MM.1S (cell line): Measurements from ENCODE around the gene ELF2.

Source experiments
- DNase-seq: peaks from one replicate; pipeline ENCODE4 v3.0.0-alpha.2; 2015
- H2AFZ ChIP-seq: fragments of 300-600 bp; sonication (generic); 2 replicates; pipeline ENCODE4 v1.6.0; 2016; ENCODE audit warnings: antibody characterized with exemption, low read length
- H3F3A ChIP-seq: fragments of 300-600 bp; sonication (generic); 2 replicates; pipeline ENCODE4 v1.6.1; 2016; ENCODE audit warnings: mild to moderate bottlenecking, antibody characterized with exemption, low read length, moderate library complexity, mixed read lengths; ENCODE audit not compliant: insufficient read depth
- H3K27ac ChIP-seq: fragments of 300-600 bp; sonication (generic); 2 replicates; pipeline ENCODE4 v1.5.1; 2016; ENCODE audit warnings: mild to moderate bottlenecking, low read length
- H3K27me3 ChIP-seq: fragments of 300-600 bp; sonication (generic); replicated peaks from 2 replicates; pipeline ENCODE4 v1.6.0; 2016; ENCODE audit warnings: low read length; ENCODE audit not compliant: insufficient read depth
- H3K36me3 ChIP-seq: fragments of 300-600 bp; sonication (generic); replicated peaks from 2 replicates; pipeline ENCODE4 v1.6.1; 2016; ENCODE audit warnings: mild to moderate bottlenecking, low read length, mixed read lengths; ENCODE audit not compliant: insufficient read depth
- H3K4me1 ChIP-seq: fragments of 300-600 bp; sonication (generic); 2 replicates; pipeline ENCODE4 v1.6.1; 2016; ENCODE audit warnings: low read length, mixed read lengths
- H3K4me2 ChIP-seq: fragments of 300-600 bp; sonication (generic); 2 replicates; pipeline ENCODE4 v1.6.0; 2016; ENCODE audit warnings: low read depth, low read length
- H3K4me3 ChIP-seq: fragments of 300-600 bp; sonication (generic); 2 replicates; pipeline ENCODE4 v1.5.1; 2016; ENCODE audit warnings: low read length, mixed read lengths
- H3K79me2 ChIP-seq: fragments of 300-600 bp; sonication (generic); 2 replicates; pipeline ENCODE4 v1.6.1; 2016; ENCODE audit warnings: mixed run types, low read length, mixed read lengths
- H3K9ac ChIP-seq: fragments of 300-600 bp; sonication (generic); 2 replicates; pipeline ENCODE4 v1.6.1; 2016; ENCODE audit warnings: low read length, mixed read lengths
- H3K9me2 ChIP-seq: fragments of 300-600 bp; sonication (generic); replicated peaks from 2 replicates; pipeline ENCODE4 v1.6.1; 2016; ENCODE audit warnings: mild to moderate bottlenecking, low read length, mixed read lengths; ENCODE audit not compliant: insufficient read depth
- H3K9me3 ChIP-seq: fragments of 300-600 bp; sonication (generic); replicated peaks from 2 replicates; pipeline ENCODE4 v1.6.1; 2016; ENCODE audit warnings: mild to moderate bottlenecking, low read length, mixed read lengths; ENCODE audit not compliant: insufficient read depth
- H4K20me1 ChIP-seq: fragments of 300-600 bp; sonication (generic); 2 replicates; pipeline ENCODE4 v1.6.1; 2016; ENCODE audit warnings: mild to moderate bottlenecking, low read length, moderate library complexity, mixed read lengths; ENCODE audit not compliant: insufficient read depth
- EZH2 ChIP-seq: fragments of 300-600 bp; sonication (generic); optimal IDR thresholded peaks from 2 replicates; pipeline ENCODE3; 2017; ENCODE audit warnings: low read depth, mild to moderate bottlenecking, antibody characterized with exemption, low read length, mixed read lengths
- EZH2phosphoT487 ChIP-seq: fragments of 300-600 bp; sonication (generic); IDR thresholded peaks from 2 replicates; pipeline ENCODE4 v1.6.1; 2018; ENCODE audit warnings: antibody characterized with exemption, low read length
- TF ChIP-seq, protein P1 (sequence below): fragments of 300-600 bp; sonication (generic); IDR thresholded peaks from 2 replicates; pipeline ENCODE4 v1.5.1; 2016; ENCODE audit warnings: antibody characterized with exemption, low read length, mixed read lengths

ELF2 gene

DNA sequence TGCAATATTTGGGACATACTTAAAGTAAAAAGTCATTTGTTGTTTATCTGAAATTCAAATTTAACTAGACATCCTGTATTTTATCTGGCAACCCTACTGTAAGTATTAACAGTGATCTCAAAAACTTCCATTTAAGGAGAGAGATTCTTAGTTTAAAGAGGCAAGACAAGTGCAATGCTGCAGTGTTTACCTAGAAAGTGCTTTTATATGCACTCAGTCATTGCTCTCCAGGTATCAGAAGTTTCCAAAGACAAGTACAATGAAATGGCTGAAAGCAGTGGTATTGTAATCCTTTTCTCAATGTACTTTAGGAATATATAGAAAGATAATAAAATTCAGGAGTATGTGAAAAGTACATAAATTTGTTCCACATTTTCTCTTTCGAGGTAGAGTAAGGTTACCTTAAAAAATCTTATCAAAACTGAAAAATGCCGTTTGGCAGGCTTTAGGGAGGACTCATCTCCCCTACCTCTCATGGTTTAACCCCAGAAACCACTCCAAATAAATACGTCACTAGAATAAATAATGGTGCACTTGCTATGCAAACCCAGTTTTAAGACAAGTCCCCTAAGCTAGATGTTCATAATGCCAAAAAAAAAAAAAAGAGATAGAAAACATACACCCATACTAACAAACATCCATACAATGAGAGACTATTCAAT is 45.7 kb downstream of the ELF2 start:
- no peaks in the 10 kb centered on the region for H3K79me2 ChIP-seq
- no peak overlapping the region for H3K4me3 ChIP-seq
- no peak overlapping the region for H2AFZ ChIP-seq
- no peaks in the 10 kb centered on the region for H3K9me3 ChIP-seq
- H3K27me3 ChIP-seq: no peaks in the 10 kb centered on the region
- no peaks in the 10 kb centered on the region for H3F3A ChIP-seq
- no peak overlapping the region for H3K9ac ChIP-seq
- H3K9me2 ChIP-seq: no peaks in the 10 kb centered on the region
- no peaks in the 10 kb centered on the region for H3K4me1 ChIP-seq
- TF ChIP-seq EZH2phosphoT487: no peak
- TF ChIP-seq, protein P1, sequence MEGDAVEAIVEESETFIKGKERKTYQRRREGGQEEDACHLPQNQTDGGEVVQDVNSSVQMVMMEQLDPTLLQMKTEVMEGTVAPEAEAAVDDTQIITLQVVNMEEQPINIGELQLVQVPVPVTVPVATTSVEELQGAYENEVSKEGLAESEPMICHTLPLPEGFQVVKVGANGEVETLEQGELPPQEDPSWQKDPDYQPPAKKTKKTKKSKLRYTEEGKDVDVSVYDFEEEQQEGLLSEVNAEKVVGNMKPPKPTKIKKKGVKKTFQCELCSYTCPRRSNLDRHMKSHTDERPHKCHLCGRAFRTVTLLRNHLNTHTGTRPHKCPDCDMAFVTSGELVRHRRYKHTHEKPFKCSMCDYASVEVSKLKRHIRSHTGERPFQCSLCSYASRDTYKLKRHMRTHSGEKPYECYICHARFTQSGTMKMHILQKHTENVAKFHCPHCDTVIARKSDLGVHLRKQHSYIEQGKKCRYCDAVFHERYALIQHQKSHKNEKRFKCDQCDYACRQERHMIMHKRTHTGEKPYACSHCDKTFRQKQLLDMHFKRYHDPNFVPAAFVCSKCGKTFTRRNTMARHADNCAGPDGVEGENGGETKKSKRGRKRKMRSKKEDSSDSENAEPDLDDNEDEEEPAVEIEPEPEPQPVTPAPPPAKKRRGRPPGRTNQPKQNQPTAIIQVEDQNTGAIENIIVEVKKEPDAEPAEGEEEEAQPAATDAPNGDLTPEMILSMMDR: no peak
- TF ChIP-seq EZH2: no peak
- H3K36me3 ChIP-seq: no peaks in the 10 kb centered on the region
- H3K4me2 ChIP-seq: no peak overlapping the region
- DNase-seq: no peak
- H3K27ac ChIP-seq: no peak overlapping the region
- H4K20me1 ChIP-seq: no peaks in the 10 kb centered on the region

DNA sequence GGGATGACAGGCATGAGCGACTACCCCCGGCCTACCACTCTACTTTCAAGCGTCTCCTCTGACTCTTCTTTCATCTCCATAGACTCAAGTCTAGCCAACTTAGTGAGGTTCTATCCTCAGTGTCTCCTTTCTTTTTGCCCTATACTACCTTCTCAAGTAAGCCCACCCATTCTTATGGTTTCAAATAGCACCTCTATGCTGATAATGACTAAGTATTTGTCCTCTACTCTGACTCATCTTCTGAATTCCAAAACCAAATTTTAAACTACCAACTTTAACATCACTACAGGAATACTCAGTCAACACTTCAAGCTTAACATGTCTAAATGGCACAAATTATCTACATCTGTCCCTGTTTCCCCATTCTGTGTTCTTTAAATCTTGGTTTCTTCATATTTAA is 47.8 kb downstream of the ELF2 start:
- no peaks in the 10 kb centered on the region for H3F3A ChIP-seq
- no peak overlapping the region for H3K4me3 ChIP-seq
- H3K36me3 ChIP-seq: no peaks in the 10 kb centered on the region
- no peaks in the 10 kb centered on the region for H4K20me1 ChIP-seq
- TF ChIP-seq EZH2 (no peak), EZH2phosphoT487 (no peak)
- TF ChIP-seq, protein P1: no peak
- H3K9me2 ChIP-seq: no peaks in the 10 kb centered on the region
- no peak overlapping the region for H3K9ac ChIP-seq
- H3K27ac ChIP-seq: no peak overlapping the region
- no peak overlapping the region for H2AFZ ChIP-seq
- H3K4me2 ChIP-seq: no peak overlapping the region
- no peak for DNase-seq
- H3K79me2 ChIP-seq: no peaks in the 10 kb centered on the region
- no peaks in the 10 kb centered on the region for H3K27me3 ChIP-seq
- H3K4me1 ChIP-seq: no peaks in the 10 kb centered on the region
- H3K9me3 ChIP-seq: no peaks in the 10 kb centered on the region

DNA sequence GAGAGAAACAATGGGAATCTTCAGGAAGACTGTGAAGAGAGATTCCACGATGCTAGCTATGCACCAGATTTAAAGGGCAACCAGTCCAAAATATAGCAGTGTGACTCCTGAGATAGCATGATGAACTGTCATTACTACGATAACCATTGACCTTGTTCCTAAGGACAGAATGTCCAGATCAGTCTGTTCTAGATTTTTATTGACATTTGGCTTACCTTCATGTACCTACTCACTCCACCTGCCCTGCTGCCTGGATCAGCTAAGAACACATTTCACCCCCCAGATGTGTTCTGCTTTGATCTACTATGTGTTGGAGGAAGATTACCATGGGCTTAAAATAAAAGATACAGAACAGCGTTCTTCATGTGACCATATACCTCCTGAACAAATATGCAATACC is 50.1 kb downstream of the ELF2 start:
- H3K4me1 ChIP-seq: no peaks in the 10 kb centered on the region
- no peaks in the 10 kb centered on the region for H3K36me3 ChIP-seq
- no peaks in the 10 kb centered on the region for H4K20me1 ChIP-seq
- no peaks in the 10 kb centered on the region for H3K79me2 ChIP-seq
- H3K4me3 ChIP-seq: no peak overlapping the region
- H3K9ac ChIP-seq: no peak overlapping the region
- TF ChIP-seq EZH2phosphoT487: no peak
- TF ChIP-seq, protein P1: no peak
- no peak for TF ChIP-seq EZH2
- H3K27me3 ChIP-seq: no peaks in the 10 kb centered on the region
- H3K9me2 ChIP-seq: no peaks in the 10 kb centered on the region
- H3K4me2 ChIP-seq: no peak overlapping the region
- no peak for DNase-seq
- H3K27ac ChIP-seq: no peak overlapping the region
- H2AFZ ChIP-seq: no peak overlapping the region
- no peaks in the 10 kb centered on the region for H3K9me3 ChIP-seq
- H3F3A ChIP-seq: no peaks in the 10 kb centered on the region
